Fibroblast of lung (primary cell): ENCODE measurements around the gene ADH1A.

Experiments used
- EZH2 ChIP-seq: IDR thresholded peaks from 2 replicates; pipeline ENCODE4 v1.5.1; 2012; ENCODE audit warnings: low read length, control low read depth, mild to moderate bottlenecking; ENCODE audit errors: missing control alignments
- TF ChIP-seq, protein P1 (sequence below), 2 donors: IDR thresholded peaks in 1 of 2; conservative IDR thresholded peaks in 1 of 2; 1 replicate in 1 of 2; 2 replicates in 1 of 2; pipeline ENCODE4 v1.5.1; 2011 to 2012; ENCODE audit warnings: low read length in 2 of 2, control low read depth in 1 of 2, inconsistent platforms in 1 of 2, low read depth in 1 of 2, mild to moderate bottlenecking in 1 of 2

DNA sequence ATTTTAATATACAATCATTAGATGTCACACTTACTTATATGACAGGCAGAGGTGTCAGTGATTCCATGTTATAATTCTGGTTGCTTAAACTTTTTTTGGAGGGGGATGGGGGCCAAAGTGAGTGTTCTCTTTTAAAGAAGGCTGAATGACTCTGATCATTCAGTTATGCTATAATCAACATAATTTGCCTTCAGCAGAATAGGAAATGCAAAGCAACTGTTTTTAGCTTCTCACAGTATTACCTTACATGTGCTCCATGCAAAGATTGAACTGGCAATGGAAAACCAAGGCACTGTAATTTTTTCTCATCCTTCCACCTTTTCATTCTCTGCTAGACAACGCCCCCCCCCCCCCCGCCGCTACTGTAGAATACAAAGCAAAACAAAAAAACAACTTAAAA lies 48.4 kb upstream of the ADH1A start:
- TF ChIP-seq, protein P1, sequence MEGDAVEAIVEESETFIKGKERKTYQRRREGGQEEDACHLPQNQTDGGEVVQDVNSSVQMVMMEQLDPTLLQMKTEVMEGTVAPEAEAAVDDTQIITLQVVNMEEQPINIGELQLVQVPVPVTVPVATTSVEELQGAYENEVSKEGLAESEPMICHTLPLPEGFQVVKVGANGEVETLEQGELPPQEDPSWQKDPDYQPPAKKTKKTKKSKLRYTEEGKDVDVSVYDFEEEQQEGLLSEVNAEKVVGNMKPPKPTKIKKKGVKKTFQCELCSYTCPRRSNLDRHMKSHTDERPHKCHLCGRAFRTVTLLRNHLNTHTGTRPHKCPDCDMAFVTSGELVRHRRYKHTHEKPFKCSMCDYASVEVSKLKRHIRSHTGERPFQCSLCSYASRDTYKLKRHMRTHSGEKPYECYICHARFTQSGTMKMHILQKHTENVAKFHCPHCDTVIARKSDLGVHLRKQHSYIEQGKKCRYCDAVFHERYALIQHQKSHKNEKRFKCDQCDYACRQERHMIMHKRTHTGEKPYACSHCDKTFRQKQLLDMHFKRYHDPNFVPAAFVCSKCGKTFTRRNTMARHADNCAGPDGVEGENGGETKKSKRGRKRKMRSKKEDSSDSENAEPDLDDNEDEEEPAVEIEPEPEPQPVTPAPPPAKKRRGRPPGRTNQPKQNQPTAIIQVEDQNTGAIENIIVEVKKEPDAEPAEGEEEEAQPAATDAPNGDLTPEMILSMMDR (conservative IDR thresholded peaks at IDR 0.05 in 1 of 2, IDR thresholded peaks at IDR 0.05 in 1 of 2; ENCODE audit: low read depth in 1 of 2, low read length in 2 of 2): no peak
- no peak for TF ChIP-seq EZH2
